Heart left ventricle (tissue), 13 donors: ENCODE data around the gene MPV17.

Source experiments
- POLR2A ChIP-seq, 2 donors: fragments of 450-650 bp; IDR thresholded peaks; one replicate each; pipeline ENCODE4 v1.6.1; 2017; ENCODE audit warnings: antibody characterized with exemption in 2 of 2, mild to moderate bottlenecking in 2 of 2, moderate library complexity in 2 of 2
- TF ChIP-seq, protein P1 (sequence below), 12 donors: fragments of 200-600 bp; sonication (generic) in 4 of 12; IDR thresholded peaks; one replicate each; pipeline versions ENCODE4 v1.5.0 to v1.8.0; 2018 to 2022; ENCODE audit warnings: antibody characterized with exemption in 12 of 12, mild to moderate bottlenecking in 5 of 12
- donor health status: ischemic (EF 13 %, LVEDD 7.1; RV severe dilation, severe dysfunction).
- donor health status: DM: no; HTN: yes; CAD: no.
- donor health status: DM: no; HTN: no; CAD: no.
- donor health status: ischemic (EF 25% LVEDD 6.9; RV normal size, moderate dysfunction).
- donor health status: ischemic (EF 25% LVEDD 5.7; RV mildly dilated, moderate dysfunction).
- donor health status: ischemic (EF 35%, LVEDD 5.7; RV mildly dilated, moderate dysfunction).
- donor health status: nonischemic (EF 11% LVEDD 7.7; RV severe dilation, severe dysfunction).
- donor health status: DM: yes; HTN: yes; CAD: no.
- donor health status: PGD.
- donor health status: ischemic (EF 29% LVEDD 5.4; RV normal size, mild dysfunction).
- donor health status: nonischemic (EF 23%, LVEDD 6.1; RV moderate dilation, normal function).

DNA sequence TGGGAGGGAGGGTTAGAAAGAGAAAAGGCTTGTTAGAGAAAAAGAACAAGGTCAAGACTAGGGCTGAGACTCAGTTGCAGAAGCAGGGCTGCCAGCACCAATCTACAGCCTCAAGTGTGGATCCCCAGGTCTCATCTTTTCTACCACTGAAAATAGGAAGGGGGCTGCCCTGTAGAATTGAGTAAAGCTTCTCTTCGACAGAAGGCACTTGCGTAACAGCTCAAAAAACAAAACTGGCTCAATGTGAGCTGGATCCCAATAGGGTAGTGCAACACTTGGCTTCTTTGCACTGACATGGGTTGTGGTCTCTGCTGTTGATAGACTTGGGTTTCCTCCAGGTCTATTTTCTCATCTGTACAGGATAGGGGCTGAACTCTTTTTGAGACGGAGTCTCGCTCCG is 1.8 kb upstream of the MPV17 start:
- no peak for TF ChIP-seq POLR2A (IDR thresholded peaks at IDR 0.05)
- TF ChIP-seq, protein P1, sequence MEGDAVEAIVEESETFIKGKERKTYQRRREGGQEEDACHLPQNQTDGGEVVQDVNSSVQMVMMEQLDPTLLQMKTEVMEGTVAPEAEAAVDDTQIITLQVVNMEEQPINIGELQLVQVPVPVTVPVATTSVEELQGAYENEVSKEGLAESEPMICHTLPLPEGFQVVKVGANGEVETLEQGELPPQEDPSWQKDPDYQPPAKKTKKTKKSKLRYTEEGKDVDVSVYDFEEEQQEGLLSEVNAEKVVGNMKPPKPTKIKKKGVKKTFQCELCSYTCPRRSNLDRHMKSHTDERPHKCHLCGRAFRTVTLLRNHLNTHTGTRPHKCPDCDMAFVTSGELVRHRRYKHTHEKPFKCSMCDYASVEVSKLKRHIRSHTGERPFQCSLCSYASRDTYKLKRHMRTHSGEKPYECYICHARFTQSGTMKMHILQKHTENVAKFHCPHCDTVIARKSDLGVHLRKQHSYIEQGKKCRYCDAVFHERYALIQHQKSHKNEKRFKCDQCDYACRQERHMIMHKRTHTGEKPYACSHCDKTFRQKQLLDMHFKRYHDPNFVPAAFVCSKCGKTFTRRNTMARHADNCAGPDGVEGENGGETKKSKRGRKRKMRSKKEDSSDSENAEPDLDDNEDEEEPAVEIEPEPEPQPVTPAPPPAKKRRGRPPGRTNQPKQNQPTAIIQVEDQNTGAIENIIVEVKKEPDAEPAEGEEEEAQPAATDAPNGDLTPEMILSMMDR (IDR thresholded peaks at IDR 0.05) = no peak
